SK-N-SH (cell line): ENCODE results near the gene CCDC192. TPM values are rescaled to one million over a fixed set of nuclear protein-coding genes. Genes with fewer than 3 reads are reported as not detected.

ENCODE experiments used
- CTCF ChIA-PET: fragments of 300-600, 350-600 bp; formaldehyde crosslinking; extraction: SDS; loops from one replicate; lab custom pipeline; 2021; lab: Yijun Ruan, JAX
- POLR2A ChIA-PET: fragments of 350-600 bp; sonication (Branson Sonifier 250); formaldehyde crosslinking; extraction: SDS; loops from one replicate; lab custom pipeline; 2020; ENCODE audit warnings: antibody characterized with exemption, inconsistent platforms; lab: Yijun Ruan, JAX
- DNase-seq: peaks from one replicate; pipeline ENCODE4 v3.0.0; 2012
- H2AFZ ChIP-seq: fragments of 200-600 bp; sonication (generic); 2 replicates; pipeline ENCODE4 v1.8.1; 2016; ENCODE audit warnings: antibody characterized with exemption, mild to moderate bottlenecking, low read depth
- H3F3A ChIP-seq: fragments of 200-600 bp; sonication (generic); replicated peaks from 2 replicates; pipeline ENCODE3; 2016; ENCODE audit warnings: antibody characterized with exemption, mild to moderate bottlenecking; ENCODE audit not compliant: insufficient read depth
- H3K27ac ChIP-seq, 2 experiments: fragments of 200-500 bp in 1 of 2; fragments of 200-600 bp in 1 of 2; sonication (Bioruptor generic) in 1 of 2; sonication (generic), shearing (Covaris generic) in 1 of 2; 2 replicates each; pipeline versions ENCODE4 v1.5.1 to v1.6.1; 2014 to 2016; ENCODE audit warnings: low read depth in 2 of 2, inconsistent platforms in 1 of 2, low read length in 1 of 2, mild to moderate bottlenecking in 1 of 2, mixed read lengths in 1 of 2
- H3K27me3 ChIP-seq: fragments of 200-600 bp; sonication (generic), shearing (Covaris generic); 2 replicates; pipeline ENCODE4 v1.6.1; 2016; ENCODE audit warnings: mixed run types; ENCODE audit not compliant: insufficient read depth
- H3K36me3 ChIP-seq, 2 experiments: fragments of 200-500 bp in 1 of 2; fragments of 200-600 bp in 1 of 2; sonication (Bioruptor generic) in 1 of 2; sonication (generic) in 1 of 2; replicated peaks in 1 of 2; 2 replicates each; pipeline versions ENCODE3 to v1.5.1; 2014 to 2016; ENCODE audit warnings: low read length in 1 of 2, mild to moderate bottlenecking in 1 of 2; ENCODE audit not compliant: insufficient read depth in 2 of 2, control insufficient read depth in 1 of 2
- H3K4me1 ChIP-seq, 2 experiments: fragments of 200-500 bp in 1 of 2; fragments of 200-600 bp in 1 of 2; sonication (Bioruptor generic) in 1 of 2; sonication (generic), shearing (Covaris generic) in 1 of 2; 2 replicates each; pipeline versions ENCODE4 v1.5.1 to v1.6.1; 2014 to 2016; ENCODE audit warnings: low read depth in 1 of 2, low read length in 1 of 2, mixed run types in 1 of 2; ENCODE audit not compliant: insufficient read depth in 2 of 2, control insufficient read depth in 1 of 2
- H3K4me2 ChIP-seq: fragments of 200-600 bp; sonication (generic), shearing (Covaris generic); 2 replicates; pipeline ENCODE4 v1.6.1; 2017; ENCODE audit warnings: mixed run types
- H3K4me3 ChIP-seq, 2 experiments: fragments of 200-500 bp in 1 of 2; fragments of 200-600 bp in 1 of 2; sonication (Bioruptor generic) in 1 of 2; sonication (generic), shearing (Covaris generic) in 1 of 2; 2 replicates each; pipeline versions ENCODE4 v1.5.1 to v1.8.1; 2014 to 2016; ENCODE audit warnings: low read depth in 2 of 2, inconsistent platforms in 1 of 2, low read length in 1 of 2, mild to moderate bottlenecking in 1 of 2, mixed read lengths in 1 of 2, moderate library complexity in 1 of 2
- H3K79me2 ChIP-seq: fragments of 200-600 bp; sonication (generic); 2 replicates; pipeline ENCODE4 v1.8.1; 2017; ENCODE audit warnings: mild to moderate bottlenecking; ENCODE audit not compliant: insufficient read depth
- H3K9ac ChIP-seq: fragments of 200-600 bp; sonication (generic); 2 replicates; pipeline ENCODE4 v1.6.1; 2017; ENCODE audit warnings: mixed run types
- H3K9me2 ChIP-seq: fragments of 200-600 bp; sonication (generic); 2 replicates; pipeline ENCODE4 v1.6.1; 2017; ENCODE audit warnings: mixed run types
- H3K9me3 ChIP-seq: fragments of 200-600 bp; sonication (generic); 2 replicates; pipeline ENCODE4 v1.6.1; 2017; ENCODE audit warnings: mixed run types, mild to moderate bottlenecking, moderate library complexity
- H4K20me1 ChIP-seq: fragments of 200-600 bp; sonication (generic); 2 replicates; pipeline ENCODE4 v1.6.1; 2017; ENCODE audit warnings: mild to moderate bottlenecking, mixed run types; ENCODE audit not compliant: insufficient read depth
- CHD2 ChIP-seq: fragments of 150-350 bp; IDR thresholded peaks from 2 replicates; pipeline ENCODE4 v1.6.1; 2018; ENCODE audit warnings: low read length; ENCODE audit not compliant: partially characterized antibody
- EZH2phosphoT487 ChIP-seq: fragments of 200-600 bp; sonication (generic); IDR thresholded peaks from 2 replicates; pipeline ENCODE4 v1.6.1; 2017; ENCODE audit warnings: low read depth, mixed run types, mild to moderate bottlenecking, antibody characterized with exemption, moderate library complexity, borderline replicate concordance
- GATA2 ChIP-seq: sonication (generic); formaldehyde crosslinking; IDR thresholded peaks from 2 replicates; pipeline ENCODE4 v1.5.0; 2020; ENCODE audit warnings: mild to moderate bottlenecking, missing genetic modification reagents
- JUND ChIP-seq: IDR thresholded peaks from 2 replicates; pipeline ENCODE4 v1.4.0; 2012
- MEF2A ChIP-seq: IDR thresholded peaks from 2 replicates; pipeline ENCODE4 v1.4.0; 2012; ENCODE audit warnings: low read depth, borderline replicate concordance
- POLR2AphosphoS5 ChIP-seq: IDR thresholded peaks from 2 replicates; pipeline ENCODE4 v1.6.1; 2012; ENCODE audit warnings: low read depth, low read length
- RCOR1 ChIP-seq: fragments of 150-350 bp; IDR thresholded peaks from 2 replicates; pipeline ENCODE4 v1.6.1; 2017; ENCODE audit warnings: antibody characterized with exemption, low read length
- TCF12 ChIP-seq: IDR thresholded peaks from 2 replicates; pipeline ENCODE4 v1.4.0; 2012
- WGBS: methylation state at CpG from one replicate; pipeline ENCODE4 v1.1.6; 2017; ENCODE audit warnings: low lambda C conversion rate; 5-methylcytosine and 5-hydroxymethylcytosine counted together
- polyA plus RNA-seq, 3 experiments: library from polyadenylated mRNA; depleted of rRNA; stranded (reverse); fragments of >200 nt; gene quantifications; 2 replicates each; pipeline ENCODE4 v1.2.3, GENCODE V29; 2012
- TF ChIP-seq, protein P1 (sequence below): fragments of 150-350 bp; IDR thresholded peaks from 2 replicates; pipeline ENCODE4 v1.6.1; 2016; ENCODE audit warnings: mild to moderate bottlenecking, low read depth, low read length
- TF ChIP-seq, protein P2 (sequence below): IDR thresholded peaks from 2 replicates; pipeline ENCODE4 v1.4.0; 2012; ENCODE audit warnings: low read depth, borderline replicate concordance
- TF ChIP-seq, protein P3 (sequence below): IDR thresholded peaks from 2 replicates; pipeline ENCODE4 v1.4.0; 2012; ENCODE audit warnings: low read depth, borderline replicate concordance
- TF ChIP-seq, protein P4 (sequence below): fragments of 200-600 bp; sonication (generic); IDR thresholded peaks from 2 replicates; pipeline ENCODE4 v1.6.1; 2017; ENCODE audit warnings: antibody characterized with exemption, mild to moderate bottlenecking, moderate library complexity

CCDC192 gene
- polyA plus RNA-seq, 1 of the 3 experiments (the other 2 are of a cell fraction) = not detected

DNA sequence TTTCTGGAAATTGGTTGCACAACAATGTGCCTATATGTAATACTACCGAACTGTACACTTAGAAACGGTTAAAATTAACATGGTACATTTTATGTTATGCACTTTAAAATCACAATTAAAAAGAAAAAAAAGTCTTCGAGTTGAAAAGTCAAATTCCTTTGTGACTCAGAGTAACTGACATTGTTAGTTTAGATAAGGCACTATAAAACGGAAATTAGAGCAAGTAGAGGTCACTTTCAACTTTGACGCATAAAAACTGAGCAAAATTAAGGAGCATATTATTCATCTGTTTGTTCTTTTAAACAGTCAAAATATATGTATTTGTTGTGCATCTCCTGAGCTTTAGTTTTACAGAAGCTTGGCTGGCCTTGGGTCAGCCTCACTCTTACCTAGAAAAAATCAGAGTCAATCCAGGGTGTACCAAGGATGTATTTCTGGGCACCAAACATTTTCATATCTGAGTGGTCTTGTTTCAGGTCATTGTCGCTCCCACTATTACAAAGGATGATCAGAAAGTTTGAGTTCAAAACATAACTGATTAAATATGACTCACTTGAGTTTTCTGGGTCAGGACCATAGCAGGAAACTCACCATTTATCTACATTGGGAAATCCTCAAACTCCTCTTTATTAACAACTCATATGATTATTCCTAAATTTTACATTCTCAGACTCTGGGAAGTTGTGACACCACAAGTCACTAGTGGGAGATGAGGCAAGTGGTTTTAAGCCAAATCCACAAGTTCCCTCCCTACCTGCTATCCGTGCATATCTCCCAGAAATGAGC lies 160.6 kb downstream of the CCDC192 start (continued):
- TF ChIP-seq TCF12 (no peak), POLR2AphosphoS5 (no peak), JUND (no peak)
- TF ChIP-seq, all 33 proteins: peak for 0

DNA sequence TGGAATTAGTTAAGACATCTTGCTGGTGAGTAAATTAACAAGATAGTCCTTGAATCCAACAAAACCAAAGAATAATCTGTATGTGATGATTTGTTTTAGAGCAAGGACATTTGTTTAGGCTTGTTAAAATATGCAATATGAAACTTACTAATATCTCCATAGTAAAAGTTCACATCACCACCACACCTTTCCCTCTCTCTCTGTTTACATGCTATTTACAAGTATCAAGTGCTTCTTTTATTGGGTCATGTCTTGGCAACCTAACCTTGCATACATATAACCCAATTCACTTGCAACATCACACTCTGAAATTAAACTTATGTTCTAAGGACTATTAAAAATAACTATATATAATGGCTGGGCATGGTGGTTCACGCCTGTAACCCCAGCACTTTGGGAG lies 161.3 kb downstream of the CCDC192 start:
- Histone ChIP-seq H3K4me2 (no peak overlapping the region), H3K9me2 (no peaks in the 10 kb centered on the region), H3K4me3 (no peak overlapping the region), H3K27ac (no peak overlapping the region), H3K9me3 (no peaks in the 10 kb centered on the region), H3K9ac (no peak overlapping the region), H2AFZ (no peak overlapping the region), H3K79me2 (no peaks in the 10 kb centered on the region), H4K20me1 (no peaks in the 10 kb centered on the region), H3K4me1 (peaks cover 0 to 3% of the 10 kb centered on the region in 2 experiments; a peak in 1 of 4 replicates), H3K36me3 (no peaks in the 10 kb centered on the region), H3K27me3 (no peaks in the 10 kb centered on the region), H3F3A (no peaks in the 10 kb centered on the region)
- ChIA-PET POLR2A (no interaction called here), CTCF (interaction anchor here (0.8 to 3.4 kb wide), 2 partner anchors 11 to 45 kb away, joined by 3 to 18 read pairs; no protein-coding TSS in a partner anchor)
- TF ChIP-seq MEF2A = no peak
- TF ChIP-seq, protein P1, sequence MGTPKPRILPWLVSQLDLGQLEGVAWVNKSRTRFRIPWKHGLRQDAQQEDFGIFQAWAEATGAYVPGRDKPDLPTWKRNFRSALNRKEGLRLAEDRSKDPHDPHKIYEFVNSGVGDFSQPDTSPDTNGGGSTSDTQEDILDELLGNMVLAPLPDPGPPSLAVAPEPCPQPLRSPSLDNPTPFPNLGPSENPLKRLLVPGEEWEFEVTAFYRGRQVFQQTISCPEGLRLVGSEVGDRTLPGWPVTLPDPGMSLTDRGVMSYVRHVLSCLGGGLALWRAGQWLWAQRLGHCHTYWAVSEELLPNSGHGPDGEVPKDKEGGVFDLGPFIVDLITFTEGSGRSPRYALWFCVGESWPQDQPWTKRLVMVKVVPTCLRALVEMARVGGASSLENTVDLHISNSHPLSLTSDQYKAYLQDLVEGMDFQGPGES = no peak
- TF ChIP-seq, protein P2, sequence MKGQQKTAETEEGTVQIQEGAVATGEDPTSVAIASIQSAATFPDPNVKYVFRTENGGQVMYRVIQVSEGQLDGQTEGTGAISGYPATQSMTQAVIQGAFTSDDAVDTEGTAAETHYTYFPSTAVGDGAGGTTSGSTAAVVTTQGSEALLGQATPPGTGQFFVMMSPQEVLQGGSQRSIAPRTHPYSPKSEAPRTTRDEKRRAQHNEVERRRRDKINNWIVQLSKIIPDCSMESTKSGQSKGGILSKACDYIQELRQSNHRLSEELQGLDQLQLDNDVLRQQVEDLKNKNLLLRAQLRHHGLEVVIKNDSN = no peak
- TF ChIP-seq, protein P3, sequence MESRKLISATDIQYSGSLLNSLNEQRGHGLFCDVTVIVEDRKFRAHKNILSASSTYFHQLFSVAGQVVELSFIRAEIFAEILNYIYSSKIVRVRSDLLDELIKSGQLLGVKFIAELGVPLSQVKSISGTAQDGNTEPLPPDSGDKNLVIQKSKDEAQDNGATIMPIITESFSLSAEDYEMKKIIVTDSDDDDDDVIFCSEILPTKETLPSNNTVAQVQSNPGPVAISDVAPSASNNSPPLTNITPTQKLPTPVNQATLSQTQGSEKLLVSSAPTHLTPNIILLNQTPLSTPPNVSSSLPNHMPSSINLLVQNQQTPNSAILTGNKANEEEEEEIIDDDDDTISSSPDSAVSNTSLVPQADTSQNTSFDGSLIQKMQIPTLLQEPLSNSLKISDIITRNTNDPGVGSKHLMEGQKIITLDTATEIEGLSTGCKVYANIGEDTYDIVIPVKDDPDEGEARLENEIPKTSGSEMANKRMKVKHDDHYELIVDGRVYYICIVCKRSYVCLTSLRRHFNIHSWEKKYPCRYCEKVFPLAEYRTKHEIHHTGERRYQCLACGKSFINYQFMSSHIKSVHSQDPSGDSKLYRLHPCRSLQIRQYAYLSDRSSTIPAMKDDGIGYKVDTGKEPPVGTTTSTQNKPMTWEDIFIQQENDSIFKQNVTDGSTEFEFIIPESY = no peak
- no peak for TF ChIP-seq RCOR1
- no peak for TF ChIP-seq EZH2phosphoT487
- no peak for TF ChIP-seq GATA2 (CRISPR knock-in tag)
- 73% methylated on average over 1 of the region's 1 CpG for WGBS
- DNase-seq = no peak

DNA sequence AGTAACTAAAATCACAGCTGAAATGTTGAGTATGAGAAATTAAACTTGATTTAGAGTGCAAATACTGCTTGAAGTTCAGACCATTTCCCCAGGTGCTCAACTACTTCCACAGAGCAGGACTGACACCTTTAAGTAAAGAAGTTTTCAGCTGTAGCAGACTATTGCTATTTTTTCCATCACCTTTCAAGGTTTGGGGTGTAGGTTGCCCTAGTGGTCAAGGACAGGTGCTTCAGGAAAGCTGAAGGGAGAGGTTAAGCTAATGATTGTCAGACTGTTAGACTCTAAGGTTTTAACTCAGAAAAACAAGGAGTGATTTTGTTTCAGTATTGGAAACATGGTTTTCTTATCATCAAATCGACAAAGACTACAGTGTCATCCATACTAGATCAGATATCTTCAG lies 162.1 kb downstream of the CCDC192 start:
- Histone ChIP-seq H3K27me3 (no peaks in the 10 kb centered on the region), H3F3A (no peaks in the 10 kb centered on the region), H4K20me1 (no peaks in the 10 kb centered on the region), H2AFZ (no peak overlapping the region), H3K79me2 (no peaks in the 10 kb centered on the region), H3K4me2 (no peak overlapping the region), H3K9me2 (no peaks in the 10 kb centered on the region), H3K4me1 (peaks cover 0 to 3% of the 10 kb centered on the region in 2 experiments; a peak in 1 of 4 replicates), H3K9me3 (no peaks in the 10 kb centered on the region), H3K9ac (no peak overlapping the region), H3K36me3 (no peaks in the 10 kb centered on the region), H3K27ac (no peak overlapping the region), H3K4me3 (no peak overlapping the region)
- POLR2A ChIA-PET = no interaction called here
- DNase-seq = no peak
- TF ChIP-seq CHD2 = no peak
- TF ChIP-seq, protein P4, sequence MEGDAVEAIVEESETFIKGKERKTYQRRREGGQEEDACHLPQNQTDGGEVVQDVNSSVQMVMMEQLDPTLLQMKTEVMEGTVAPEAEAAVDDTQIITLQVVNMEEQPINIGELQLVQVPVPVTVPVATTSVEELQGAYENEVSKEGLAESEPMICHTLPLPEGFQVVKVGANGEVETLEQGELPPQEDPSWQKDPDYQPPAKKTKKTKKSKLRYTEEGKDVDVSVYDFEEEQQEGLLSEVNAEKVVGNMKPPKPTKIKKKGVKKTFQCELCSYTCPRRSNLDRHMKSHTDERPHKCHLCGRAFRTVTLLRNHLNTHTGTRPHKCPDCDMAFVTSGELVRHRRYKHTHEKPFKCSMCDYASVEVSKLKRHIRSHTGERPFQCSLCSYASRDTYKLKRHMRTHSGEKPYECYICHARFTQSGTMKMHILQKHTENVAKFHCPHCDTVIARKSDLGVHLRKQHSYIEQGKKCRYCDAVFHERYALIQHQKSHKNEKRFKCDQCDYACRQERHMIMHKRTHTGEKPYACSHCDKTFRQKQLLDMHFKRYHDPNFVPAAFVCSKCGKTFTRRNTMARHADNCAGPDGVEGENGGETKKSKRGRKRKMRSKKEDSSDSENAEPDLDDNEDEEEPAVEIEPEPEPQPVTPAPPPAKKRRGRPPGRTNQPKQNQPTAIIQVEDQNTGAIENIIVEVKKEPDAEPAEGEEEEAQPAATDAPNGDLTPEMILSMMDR = peak; percentile 20; the same call in 1 of the 2 replicates
- CTCF ChIA-PET = interaction anchor here (0.8 to 3.9 kb wide), 5 partner anchors 10 to 336 kb away, joined by 3 to 18 read pairs (median 4); no protein-coding TSS in a partner anchor
- 25% methylated on average over 1 of the region's 1 CpG for WGBS
